GM19463 (cell line): ENCODE data around the gene CFLAR.
"Not testable (repeated sequence)": the region's sequence is repeated elsewhere in the genome, so short reads cannot be mapped to it uniquely, and the experiment has no call there.

Experiments used
- ATAC-seq: cut with Tn5 transposase; IDR thresholded peaks from one replicate; pipeline ENCODE4 v1.9.1; 2021; ENCODE audit warnings: mild to moderate bottlenecking, moderate library complexity; ENCODE audit not compliant: unreplicated experiment

Gene CFLAR

DNA sequence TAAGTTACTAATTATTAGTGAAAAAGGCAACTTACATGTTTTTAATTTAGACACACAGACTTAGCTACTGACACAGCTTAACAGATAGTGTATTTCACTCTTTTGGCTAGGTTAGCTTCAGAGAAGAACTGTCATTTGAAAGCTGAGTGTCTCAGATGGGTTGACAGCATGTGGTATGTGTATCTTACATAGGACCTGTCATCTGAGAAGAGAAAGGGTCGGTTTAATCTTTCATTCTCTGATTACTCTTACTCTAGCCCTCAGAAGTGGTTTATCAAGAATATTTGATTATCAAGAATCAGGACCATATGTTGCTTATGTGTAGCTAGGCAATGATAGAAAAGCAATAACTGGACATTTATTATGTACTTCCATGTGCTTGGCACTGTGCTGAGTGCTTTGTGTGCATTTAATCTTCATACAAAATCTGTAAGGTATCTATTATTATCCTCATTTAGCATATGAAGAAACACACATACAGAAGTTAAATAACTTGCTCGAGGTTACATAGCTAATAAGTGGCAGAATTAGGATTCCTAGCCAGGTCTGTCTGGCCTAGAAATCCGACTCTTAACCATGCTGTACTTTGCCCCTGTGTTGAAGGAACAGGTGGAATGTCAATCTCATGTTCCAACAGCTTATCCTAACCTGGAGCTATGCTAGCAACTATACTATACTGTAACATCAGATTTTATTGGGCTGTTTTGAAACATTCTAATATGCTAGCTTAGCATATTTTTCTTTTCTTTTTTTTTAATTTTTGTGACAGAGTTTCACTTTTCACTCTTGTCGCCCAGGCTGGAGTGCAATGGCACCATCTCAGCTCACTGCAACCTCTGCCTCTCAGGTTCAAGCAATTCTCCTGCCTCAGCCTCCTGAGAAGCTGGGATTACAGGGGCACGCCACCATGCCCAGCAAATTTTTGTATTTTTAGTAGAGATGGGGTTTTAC, 28.4 kb downstream of the CFLAR start:
- no peak for ATAC-seq

DNA sequence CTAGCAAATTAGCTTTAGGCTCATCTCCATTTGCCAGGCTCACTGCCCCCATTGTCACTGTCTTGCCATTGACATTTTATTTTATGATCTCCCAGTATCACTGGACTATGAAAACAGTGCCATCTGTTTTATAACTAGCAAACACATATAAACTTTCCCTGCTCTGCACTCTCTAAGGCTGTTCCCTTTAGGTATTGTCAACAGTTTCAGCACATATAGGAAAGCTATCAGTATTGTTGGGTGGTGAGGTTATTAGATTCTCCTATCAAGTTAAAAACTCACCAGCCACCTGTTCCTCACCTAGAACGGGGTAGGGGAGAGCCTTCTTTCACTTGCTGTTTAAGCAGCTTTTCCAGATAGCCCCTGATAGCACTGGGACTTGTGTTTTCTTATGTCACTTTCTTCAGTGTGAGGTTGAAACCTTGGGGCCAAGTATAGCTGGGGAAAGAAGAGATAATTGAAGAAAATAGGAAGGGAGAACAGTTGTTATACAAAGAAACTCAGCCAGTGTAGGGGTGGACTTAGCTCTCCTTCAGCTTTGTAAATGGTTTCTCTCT, 32.5 kb downstream of the CFLAR start:
- no peak for ATAC-seq

DNA sequence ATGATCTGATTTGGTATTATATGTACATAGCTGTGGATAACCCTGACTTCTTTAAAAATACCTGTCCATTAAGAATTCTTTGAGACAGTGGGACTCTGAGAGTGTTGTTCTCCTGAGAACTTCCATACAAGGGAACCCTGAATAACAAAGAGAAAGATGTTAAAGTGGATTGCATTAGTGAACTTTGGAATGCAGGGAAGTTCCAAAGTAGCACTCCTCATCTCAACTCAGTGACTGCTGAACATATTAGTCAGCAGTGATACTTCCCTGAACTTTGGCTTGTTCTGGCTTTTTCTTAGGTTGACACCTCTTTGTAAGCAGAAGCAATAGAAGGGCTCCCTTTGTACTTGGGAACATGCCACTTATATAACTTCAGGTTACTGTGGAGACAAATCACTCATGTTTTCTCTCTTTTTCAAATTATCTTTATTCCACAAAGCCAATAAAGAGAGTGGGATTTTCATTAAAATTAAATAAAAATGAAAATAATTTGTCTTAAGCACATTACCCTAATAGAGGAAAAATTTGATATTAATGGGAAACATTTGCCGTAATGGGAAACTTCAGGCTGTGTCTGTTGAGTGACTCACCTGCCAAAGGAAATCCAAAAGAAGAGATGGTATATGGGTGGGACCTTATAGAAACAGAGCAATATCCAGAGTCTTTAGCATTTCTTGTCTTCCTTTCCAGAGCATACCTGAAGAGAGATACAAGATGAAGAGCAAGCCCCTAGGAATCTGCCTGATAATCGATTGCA, 33.3 kb downstream of the CFLAR start:
- ATAC-seq: no peak

DNA sequence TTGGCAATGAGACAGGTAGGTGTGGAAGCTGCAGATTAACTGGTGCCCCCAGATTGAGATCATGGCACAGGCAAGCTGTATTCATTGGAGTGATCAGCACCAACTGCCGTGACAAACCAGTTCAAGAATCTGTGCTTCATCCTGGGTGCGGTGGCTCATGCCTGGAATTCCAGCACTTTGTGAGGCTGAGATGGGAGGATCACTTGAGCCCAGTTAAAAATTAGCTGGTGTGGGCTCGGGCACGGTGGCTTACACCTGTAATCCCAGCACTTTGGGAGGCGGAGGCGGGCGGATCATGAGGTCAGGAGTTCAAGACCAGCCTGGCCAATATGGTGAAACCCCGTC, 33.8 kb downstream of the CFLAR start:
- not testable (repeated sequence) for ATAC-seq

DNA sequence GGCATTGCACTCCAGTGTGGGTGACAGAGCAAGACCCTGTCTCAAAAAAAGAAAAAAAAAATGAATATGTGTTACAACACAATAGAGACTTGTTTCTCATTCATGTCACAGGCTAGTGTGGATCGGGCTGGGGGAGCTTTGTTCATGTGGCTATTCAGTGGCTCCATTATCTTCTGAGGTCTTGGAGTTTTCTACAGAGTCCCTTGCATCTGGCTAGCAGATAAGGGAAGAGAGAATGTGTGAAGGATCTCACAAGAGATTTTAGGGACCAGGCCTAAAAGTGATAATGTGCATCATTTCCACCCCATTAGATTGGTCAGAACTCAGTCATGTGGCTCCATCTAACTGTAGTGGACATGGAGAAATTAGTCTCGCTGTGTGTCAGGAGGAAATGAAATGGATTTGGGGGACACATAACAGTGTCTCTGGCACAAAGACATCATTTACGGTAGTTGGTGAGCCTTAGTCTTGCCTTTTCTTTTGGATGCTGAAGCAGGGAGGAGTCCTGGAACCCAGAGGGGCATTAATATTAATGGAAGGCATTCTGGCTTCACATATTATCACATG, 34.6 kb downstream of the CFLAR start:
- ATAC-seq: no peak

DNA sequence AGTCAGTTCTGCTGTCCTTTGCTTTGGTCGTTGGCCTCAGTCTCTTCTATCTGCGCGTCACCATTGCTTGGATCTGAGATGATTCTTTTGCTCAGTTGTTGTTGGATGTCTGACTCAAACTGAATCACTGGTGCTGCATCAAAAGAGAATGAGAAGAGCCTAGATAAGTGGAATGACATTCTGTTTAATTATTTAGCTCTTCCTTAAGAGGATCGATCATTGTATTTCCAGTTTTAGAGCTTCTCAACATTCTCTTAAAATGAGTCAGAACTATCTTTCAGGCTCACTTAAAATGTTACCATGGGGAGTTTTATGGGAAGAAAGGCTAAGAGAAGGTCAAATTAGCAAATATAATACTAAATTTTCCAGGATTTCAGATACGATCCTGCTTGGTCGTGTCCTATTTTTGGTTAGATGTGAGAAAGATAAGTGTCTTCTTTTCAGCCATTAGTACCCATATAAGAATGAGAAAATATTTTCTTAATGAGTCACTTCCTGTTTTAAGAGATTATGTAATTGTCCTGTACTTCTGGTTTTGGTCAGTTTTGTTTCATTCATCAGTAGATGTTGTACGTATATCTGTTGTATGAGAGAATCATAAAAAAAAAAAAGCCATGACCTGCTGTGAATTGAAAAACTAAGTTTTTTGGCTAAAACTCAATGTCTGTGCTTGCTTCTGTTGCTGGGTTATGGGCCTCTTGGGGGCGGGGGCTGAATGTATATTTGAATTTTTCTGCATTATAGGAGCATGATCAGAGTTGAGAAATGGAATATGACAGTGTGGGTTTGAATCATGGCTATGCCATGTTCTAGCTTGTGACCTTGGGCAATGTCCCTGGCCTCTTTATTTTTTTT, 35.4 kb downstream of the CFLAR start:
- peak; percentile 77 for ATAC-seq

DNA sequence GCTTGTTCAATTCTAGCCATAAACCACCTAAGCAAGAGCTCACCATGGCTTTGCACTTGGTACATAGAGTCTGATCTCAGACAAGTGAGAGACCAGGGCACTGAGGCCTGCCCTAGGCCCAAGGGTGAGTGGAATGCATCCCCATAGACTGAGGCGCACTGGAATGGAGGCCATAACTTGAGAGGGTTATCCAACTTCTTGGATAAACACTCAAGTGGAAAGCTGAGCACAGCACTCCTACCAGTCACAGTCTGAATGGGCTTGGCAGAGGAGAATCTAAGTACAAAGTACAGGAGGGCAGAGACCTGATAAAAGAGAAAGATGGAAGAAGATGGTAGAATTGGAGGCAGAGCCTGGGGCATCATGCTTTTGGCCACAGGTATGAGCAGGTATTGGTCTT, 36.6 kb downstream of the CFLAR start:
- ATAC-seq: no peak

DNA sequence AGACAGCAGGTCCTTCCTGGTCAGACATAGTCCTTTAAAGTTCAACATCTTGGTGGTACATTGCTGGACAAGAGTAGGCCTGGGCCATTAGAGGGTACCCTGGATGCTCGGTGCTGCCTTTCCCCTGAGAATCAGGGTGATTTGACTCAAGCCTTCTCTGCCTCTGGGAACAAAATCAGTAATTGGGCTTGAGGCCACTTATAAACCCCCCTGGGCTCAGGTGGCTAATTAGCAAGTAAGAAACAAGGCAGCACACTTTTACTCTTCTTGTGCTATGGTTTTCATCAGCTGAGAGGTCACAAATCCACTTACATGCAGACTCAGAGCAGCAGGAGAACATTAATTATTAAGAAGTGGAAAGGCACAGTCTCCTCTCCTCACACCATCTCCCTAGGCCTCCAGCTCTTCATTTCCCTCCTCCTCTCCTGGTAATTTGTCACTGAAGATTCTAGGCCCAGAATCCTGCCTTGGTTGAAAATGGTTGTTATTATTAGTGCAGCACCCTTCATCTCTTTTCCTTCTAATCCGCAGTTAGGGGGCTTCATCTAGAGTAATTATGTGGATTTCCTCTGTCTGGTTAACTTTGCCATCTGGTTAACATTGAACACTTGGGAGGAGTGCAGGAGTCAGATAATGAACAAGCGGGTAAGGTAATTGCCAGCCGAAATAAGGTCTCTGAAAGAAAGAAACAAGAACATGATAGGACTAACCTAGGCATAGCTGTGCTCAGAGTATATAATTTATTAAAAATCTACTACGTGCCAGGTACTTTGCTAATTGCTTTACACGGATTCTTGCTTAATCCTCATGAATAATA, 37.2 kb downstream of the CFLAR start:
- ATAC-seq: no peak

DNA sequence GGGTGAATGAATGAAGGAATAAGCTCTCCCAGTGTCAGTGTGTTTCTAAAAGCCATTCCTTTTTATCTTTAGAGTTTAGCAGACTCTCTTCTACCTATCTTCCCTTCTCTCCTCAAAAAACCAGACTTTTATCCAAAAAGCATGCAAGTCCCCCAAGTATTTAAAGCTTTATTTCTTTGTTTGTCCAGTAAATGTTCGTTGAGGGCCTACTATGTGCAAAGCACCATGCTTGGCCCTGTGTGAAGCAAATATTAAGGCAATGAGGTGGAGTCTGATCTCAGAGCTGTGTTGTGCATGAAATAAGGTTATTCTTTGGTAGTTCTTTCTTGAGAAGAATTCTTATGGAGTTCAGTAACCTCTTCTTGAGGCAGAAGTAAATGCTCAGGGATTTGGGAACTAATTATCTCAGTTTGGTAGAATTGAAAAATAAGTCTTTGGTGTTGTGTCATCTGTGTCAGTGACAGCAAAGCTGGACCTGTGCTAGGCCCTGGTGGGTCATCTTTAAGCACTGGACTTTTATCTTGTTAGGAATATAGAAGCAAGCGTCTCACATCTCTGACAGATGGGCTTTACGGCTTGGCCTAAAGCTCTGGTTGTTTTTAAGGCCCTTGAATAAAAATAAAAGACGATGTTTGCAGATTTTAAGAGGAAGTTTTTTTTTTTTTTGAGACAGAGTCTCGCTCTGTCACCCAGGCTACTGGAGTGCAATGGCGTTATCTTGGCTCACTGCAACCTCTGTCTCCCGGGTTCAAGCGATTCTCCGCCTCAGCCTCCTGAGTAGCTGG, 38.8 kb downstream of the CFLAR start:
- ATAC-seq: no peak

DNA sequence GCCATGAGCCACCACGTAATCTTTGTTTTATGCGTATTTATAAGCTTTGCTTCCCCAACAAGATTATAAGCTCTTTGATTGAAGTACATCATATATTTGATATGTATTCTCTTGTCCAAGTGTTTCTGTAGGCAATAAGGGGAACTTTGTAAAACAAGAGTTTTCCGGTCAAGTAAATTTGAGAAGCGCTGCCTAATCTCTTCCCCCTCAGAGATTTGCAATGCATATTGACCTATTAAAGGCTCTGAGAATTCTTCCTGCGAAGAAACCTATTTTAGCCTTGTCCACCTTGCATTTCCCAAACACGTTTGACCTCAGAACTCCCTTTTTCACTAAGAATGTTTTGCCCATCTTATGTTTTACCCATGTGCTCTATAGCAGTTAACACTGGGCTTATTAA, 40.1 kb downstream of the CFLAR start:
- no peak for ATAC-seq

DNA sequence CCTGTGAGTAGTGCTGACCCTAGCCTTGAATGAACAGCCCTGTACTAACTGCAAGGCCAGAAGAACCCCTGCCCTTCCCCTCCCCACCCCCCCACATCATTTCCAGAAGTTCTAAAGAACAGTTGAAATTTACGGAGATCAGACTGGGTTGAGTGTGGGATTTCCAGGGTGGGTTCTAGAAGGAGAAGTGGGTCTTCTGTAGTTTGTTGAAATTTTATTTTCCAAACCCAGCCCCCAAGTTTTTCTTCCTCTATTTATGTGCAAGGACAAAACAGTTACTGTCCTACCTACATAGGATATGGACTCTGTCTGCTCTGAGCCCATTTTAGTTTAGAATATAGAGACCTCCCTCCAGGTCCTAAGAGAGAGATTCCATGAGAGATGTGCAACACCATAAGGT, 40.7 kb downstream of the CFLAR start:
- ATAC-seq: no peak

DNA sequence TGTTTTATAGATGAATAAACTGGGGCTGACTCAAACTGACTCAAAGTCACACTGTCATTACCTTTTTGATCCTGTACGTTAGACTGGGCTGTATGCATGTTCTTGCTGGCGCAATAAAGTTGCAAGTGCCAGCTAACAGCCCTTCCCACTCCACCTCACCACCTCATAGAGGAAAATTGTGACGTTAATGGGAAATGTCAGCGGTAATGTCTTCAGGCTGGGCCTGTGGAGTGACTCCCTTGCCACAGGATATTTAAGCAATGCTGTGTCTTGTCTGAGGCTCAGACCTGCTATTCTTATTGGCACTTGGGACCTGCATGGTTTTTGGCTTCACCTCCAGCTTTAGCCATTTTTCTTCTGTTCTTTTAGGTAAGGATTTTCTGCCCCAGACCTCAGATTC, 41.7 kb downstream of the CFLAR start:
- ATAC-seq: peak; percentile 28

DNA sequence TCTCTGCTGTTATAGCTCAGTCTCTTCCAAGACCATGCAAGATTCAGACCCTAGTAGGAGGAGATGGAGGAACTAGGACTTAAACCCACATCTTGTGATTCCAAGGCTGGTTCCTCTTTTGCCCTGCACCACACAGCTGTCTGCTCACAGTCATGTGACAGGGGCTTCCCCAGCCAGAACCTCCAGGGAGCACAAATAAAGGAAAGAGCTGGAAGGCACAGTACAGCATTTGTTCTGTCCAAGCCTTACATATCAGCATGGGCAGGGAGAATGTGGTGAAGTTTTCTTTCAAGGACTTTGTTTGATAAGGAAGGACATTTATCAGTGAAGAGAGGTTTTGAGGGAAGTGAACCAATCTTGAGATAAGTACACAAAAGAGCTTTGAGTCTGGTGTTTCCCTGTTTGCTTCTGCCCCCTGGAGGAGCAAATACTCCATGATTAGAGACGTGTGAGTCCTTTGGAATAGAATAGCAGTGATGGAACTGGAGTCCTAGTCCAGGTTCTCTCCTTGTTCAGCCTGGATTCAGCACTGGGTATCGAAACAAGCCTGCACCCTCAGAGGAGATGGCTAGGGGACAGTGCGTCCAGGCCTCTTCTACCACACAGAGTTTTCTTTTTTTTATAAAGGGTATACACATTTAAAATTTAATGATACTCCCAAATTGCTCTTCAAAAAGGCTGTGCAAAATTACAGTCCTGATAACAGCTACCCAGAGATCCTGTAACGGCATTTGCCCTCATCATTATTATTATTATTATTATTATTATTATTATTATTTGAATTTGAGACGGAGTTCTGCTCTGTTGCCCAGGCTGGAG, 42.4 kb downstream of the CFLAR start:
- ATAC-seq: peak; percentile 96

DNA sequence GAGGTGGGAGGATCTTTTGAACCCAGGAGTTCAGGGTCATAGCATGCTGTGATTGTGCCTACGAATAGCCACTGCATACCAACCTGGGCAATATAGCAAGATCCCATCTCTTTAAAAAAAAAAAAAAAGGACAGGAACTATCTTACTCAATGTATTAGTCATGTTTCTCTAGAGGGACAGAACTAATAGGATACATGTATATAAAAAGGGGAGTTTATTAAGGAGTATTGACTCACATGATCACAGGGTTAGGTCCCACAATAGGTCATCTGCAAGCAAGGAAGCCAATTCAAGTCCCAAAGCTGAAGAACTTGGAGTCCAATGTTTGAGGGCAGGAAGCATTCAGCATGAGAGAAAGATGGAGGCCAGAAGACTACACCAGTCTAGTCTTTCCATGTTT, 48.2 kb downstream of the CFLAR start:
- no peak for ATAC-seq

DNA sequence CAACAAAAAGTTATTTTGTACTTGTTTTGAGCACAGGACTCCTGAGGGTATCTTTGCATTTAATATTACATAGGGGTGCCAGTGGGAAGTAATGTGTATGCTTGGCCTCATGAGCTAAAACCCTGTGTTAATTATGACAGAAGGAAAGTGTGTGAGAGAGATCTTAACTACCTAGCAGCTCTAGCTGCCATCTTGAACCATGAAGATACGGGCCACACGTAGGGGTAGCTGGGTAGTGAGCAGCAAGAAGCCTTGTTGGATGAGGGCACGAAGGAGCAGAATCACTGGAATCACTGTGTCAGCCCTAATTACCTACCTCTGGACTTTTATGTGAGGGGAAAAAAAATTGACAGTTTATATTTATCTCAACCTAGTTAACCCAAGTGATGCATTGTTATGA, 51.6 kb downstream of the CFLAR start:
- no peak for ATAC-seq

DNA sequence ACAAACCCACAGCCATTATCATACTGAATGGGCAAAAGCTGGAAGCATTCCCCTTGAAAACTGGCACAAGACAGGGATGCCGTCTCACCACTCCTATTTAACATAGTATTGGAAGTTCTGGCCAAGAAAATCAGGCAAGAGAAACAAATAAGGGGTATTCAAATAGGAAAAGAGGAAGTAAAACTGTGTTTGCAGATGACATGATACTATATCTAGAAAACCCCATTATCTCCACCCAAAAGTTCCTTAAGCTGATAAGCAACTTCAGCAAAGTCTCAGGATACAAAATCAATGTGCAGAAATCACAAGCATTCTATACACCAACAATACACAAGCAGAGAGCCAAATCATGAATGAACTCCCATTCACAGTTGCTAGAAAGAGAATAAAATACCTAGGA, 52.5 kb downstream of the CFLAR start:
- ATAC-seq: not testable (repeated sequence)

DNA sequence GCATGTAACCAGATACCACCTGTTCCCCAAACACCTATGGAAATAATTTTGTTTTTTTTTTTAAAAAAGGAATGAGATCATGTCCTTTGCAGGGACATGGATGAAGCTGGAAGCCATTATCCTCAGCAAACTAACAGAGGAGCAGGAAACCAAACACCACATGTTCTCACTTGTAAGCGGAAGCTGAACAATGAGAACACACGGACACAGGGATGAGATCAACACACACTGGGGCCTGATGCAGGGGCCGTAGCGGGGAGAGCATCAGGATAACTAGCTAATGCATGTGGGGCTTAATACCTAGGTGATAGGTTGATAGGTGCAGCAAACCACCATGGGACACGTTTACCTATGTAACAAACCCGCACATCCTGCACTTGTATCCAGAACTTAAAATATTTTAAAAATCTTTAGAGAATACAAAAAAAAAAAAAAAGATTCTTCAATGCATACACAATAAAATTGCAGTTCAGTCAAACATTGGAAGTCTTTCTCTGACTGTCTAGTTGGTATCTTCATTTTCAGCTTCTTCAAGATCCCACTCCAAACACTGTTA, 55.4 kb downstream of the CFLAR start:
- no peak for ATAC-seq

DNA sequence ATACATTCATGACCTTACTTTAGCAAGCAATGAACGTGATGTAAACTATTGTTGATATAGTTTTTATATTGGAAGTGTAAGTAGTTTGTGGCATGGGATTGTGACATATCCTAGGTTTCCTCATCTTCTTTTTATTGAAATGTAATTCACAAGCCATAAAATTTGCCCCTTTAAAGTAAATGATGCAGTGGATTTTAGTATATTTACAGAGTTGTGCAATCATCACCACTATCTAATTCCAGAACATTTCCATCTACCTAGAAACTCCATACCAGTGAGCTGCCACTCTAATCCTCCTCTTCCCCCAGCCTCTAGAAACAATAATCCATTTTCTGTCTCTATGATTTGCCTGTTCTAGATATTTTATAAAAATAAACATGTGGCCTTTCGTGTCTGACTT, 56.3 kb downstream of the CFLAR start:
- no peak for ATAC-seq
